Measurements from ENCODE around the gene COLEC12. TPM values are rescaled to one million over a fixed set of nuclear protein-coding genes. Genes with fewer than 3 reads are reported as not detected.

Gene COLEC12
- total and polyA plus RNA-seq, 10 of the 15 experiments (the other 5 are each of a cell fraction or from before 2014, with no cell fraction given), result 0.04 to 0.05 TPM; not detected in 8

- no peak for TF ChIP-seq ZNF687 (IDR thresholded peaks at IDR 0.05)
- no peak for TF ChIP-seq STAT1 (conservative IDR thresholded peaks at IDR 0.05)
- no peak for TF ChIP-seq ZBTB33 (IDR thresholded peaks at IDR 0.05)
- no peak for TF ChIP-seq MXI1 (IDR thresholded peaks at IDR 0.05; ENCODE audit: low read depth, low read length)
Observed at GRCh38 chr18:323253-323622, 177.3 kb downstream of the COLEC12 start (continued).

GRCh38 chr18:321865-322467 lies 178.5 kb downstream of the COLEC12 start:
- no peak for ATAC-seq
- TF ChIP-seq RAD21 (IDR thresholded peaks at IDR 0.05; ENCODE audit: insufficient read depth, low read depth, low read length) (no peak), JUNB (IDR thresholded peaks at IDR 0.05) (no peak), NR2C2 (IDR thresholded peaks at IDR 0.05; ENCODE audit: borderline replicate concordance, control insufficient read depth, insufficient read length, low read depth) (no peak), SMARCA5 (IDR thresholded peaks at IDR 0.05) (no peak), NBN (IDR thresholded peaks at IDR 0.05) (no peak), RAD51 (IDR thresholded peaks at IDR 0.05) (no peak), CUX1 (IDR thresholded peaks at IDR 0.05; ENCODE audit: insufficient replicate concordance, low read depth, low read length) (no peak), WRNIP1 (IDR thresholded peaks at IDR 0.05; ENCODE audit: borderline replicate concordance, low read depth, low read length) (no peak), SMAD5 (IDR thresholded peaks at IDR 0.05; ENCODE audit: low read depth) (no peak)

More at GRCh38 chr18:321865-322467, 178.5 kb downstream of the COLEC12 start:
- intact Hi-C loops (cut with micrococcal nuclease; ENCODE audit: unreplicated experiment), result no loop called here
- WGBS (ENCODE audit: insufficient coverage, insufficient replicate concordance, low lambda C conversion rate, missing lambda C conversion rate), result 67% methylated on average over 5 of the region's 5 CpGs
- H2AFZ ChIP-seq (ENCODE audit: control insufficient read depth, low read depth, low read length), result no peak overlapping the region
- no peak overlapping the region for H3K4me3 ChIP-seq
- ChIA-PET POLR2A (no interaction called here), RAD21 (ENCODE audit: unreplicated experiment) (no interaction called here), CTCF (no interaction called here), SMC1A (ENCODE audit: uncharacterized antibody, unreplicated experiment) (no interaction called here)
- H3K4me2 ChIP-seq (ENCODE audit: control insufficient read depth, insufficient read depth), result peak overlapping the region; percentile 35; the same call in 1 of the 2 replicates
- H3K27me3 ChIP-seq (replicated peaks in 1 of 2; ENCODE audit: control insufficient read depth in 2 of 2, insufficient read depth in 2 of 2, low read length in 1 of 2), result no peaks in the 10 kb centered on the region; a peak in 1 of 4 replicates
- H3K79me2 ChIP-seq (ENCODE audit: control insufficient read depth, insufficient read depth, low read length), result no peaks in the 10 kb centered on the region
- in situ Hi-C loops (cut with MboI), result no loop called here
- no peak overlapping the region for H3K27ac ChIP-seq (ENCODE audit: control insufficient read depth, insufficient read depth)
- H3K36me3 ChIP-seq (ENCODE audit: control insufficient read depth in 2 of 2, insufficient read depth in 2 of 2, low read length in 1 of 2), result no peaks in the 10 kb centered on the region
- no peaks in the 10 kb centered on the region for H4K20me1 ChIP-seq (ENCODE audit: control insufficient read depth, insufficient read depth)
- no TSS peak for BruUV-seq (replicated peaks)
- FAIRE-seq (no peak), DNase-seq (ENCODE audit: low read depth, low spot score) (no peak)
- H3K9ac ChIP-seq (ENCODE audit: control insufficient read depth, insufficient read depth, low read length), result no peak overlapping the region
- H3K4me1 ChIP-seq (ENCODE audit: control insufficient read depth, insufficient read depth, low read length), result no peaks in the 10 kb centered on the region
- H3K9me3 ChIP-seq (replicated peaks; ENCODE audit: control insufficient read depth, insufficient read depth, low read length), result no peaks in the 10 kb centered on the region

Measured in GM12878 (cell line).